ENCODE results near the gene LCE5A. TPM values are rescaled to one million over a fixed set of nuclear protein-coding genes. Genes with fewer than 3 reads are reported as not detected.
"Not testable (repeated sequence)": the region's sequence is repeated elsewhere in the genome, so short reads cannot be mapped to it uniquely, and the experiment has no call there.

The LCE5A gene
- total RNA-seq, 1 donor from 2014 or later: not detected

DNA sequence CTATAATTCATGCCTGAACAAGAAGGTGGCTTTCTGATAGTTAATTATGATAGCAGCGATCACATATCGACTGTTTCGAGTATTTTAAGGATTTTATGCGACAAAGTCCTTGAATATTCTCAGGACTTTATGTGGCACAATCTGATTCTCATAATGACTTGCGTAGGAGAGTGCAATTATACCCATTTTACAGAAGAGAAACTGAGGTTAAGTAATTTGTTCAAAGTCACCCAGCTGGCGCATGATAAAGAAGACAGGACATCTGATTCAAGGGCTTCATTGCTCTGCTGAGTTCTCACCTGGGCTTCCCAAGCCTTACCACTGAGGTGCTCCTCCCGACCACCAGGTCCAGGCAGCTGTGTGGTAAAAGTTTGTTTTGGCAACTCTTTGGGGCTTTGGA lies 5.5 kb downstream of the LCE5A start:
- DNase-seq (ENCODE audit: low read depth): no peak

GRCh38 chr1:152517237-152517811 lies 6.7 kb downstream of the LCE5A start:
- peak; percentile 7 for DNase-seq (ENCODE audit: low read depth)

- DNase-seq (ENCODE audit: low read depth): no peak
Measured at GRCh38 chr1:152519851-152520250, 9.2 kb downstream of the LCE5A start.

GRCh38 chr1:152520561-152521090 lies 10.0 kb downstream of the LCE5A start:
- DNase-seq (ENCODE audit: low read depth): no peak

DNA sequence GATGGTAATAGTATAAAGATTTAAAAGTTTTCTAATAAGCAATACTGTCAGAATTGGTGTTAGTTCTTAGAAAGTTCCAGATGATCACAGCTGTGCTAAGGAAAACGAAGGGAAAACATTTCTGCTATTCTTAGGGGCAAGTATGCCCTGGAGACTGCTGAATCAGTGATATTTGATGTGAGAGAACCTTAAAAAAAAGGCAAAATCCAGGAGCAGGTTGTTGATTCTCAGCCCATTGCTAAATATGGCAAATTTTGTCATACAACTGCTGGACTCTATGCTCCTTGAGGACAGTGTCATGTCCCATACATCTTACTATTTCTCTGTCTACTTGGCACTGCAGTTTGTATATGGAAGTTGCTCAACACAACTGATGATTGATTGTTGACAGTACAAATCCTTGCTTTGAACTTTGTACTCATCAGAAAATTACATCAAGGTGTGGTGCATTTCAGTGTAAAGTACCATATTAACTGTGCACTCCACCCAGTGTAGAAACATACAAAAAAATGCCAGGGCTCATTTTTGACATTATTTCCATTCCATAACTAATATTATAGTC lies 14.6 kb downstream of the LCE5A start:
- DNase-seq (ENCODE audit: low read depth): no peak

GRCh38 chr1:152533327-152533938 lies 22.8 kb downstream of the LCE5A start:
- DNase-seq (ENCODE audit: low read depth): peak; percentile 29

GRCh38 chr1:152535774-152536173 lies 25.2 kb downstream of the LCE5A start:
- DNase-seq (ENCODE audit: low read depth): no peak

DNA sequence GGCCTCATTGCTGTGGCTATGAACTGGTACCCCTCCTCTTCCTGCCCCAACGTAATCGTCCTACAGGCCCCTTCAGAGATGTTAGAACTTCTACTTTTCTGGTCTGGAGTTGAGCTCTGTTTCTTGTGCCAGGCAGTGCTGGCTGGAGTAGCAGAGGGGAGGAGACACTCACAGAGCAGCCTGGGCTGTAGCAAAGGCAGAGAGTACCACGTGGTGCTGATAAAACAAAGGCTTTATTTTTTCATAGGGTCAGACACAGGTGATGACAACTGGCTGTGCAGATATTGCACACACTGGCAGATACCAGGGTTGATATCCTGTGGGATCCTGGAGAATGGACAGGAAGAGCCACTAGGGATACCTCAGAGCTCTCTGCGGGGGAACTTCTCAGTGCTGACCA lies 26.9 kb downstream of the LCE5A start:
- no peak for DNase-seq (ENCODE audit: low read depth)

- DNase-seq (ENCODE audit: low read depth): no peak
Measured at GRCh38 chr1:152539901-152540300, 29.3 kb downstream of the LCE5A start.

- DNase-seq (ENCODE audit: low read depth): no peak
Measured at GRCh38 chr1:152543820-152544219, 33.2 kb downstream of the LCE5A start.

- no peak for DNase-seq (ENCODE audit: low read depth)
Measured at GRCh38 chr1:152546704-152547103, 36.1 kb downstream of the LCE5A start.

DNA sequence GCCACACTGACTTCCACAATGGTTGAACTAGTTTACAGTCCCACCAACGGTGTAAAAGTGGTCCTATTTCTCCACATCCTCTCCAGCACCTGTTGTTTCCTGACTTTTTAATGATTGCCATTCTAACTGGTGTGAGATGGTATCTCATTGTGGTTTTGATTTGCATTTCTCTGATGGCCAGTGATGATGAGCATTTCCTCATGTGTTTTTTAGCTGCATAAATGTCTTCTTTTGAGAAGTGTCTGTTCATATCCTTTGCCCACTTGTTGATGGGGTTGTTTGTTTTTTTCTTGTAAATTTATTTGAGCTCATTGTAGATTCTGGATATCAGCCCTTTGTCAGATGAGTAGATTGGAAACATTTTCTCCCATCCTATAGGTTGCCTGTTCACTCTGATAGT lies 37.8 kb downstream of the LCE5A start:
- not testable (repeated sequence) for DNase-seq (ENCODE audit: low read depth)

Other genes with a start within 250 kb of the LCE5A start
- gene FLG, start 185.6 kb upstream of the LCE5A start, total RNA-seq: 1.7 and 10.9 TPM in 2 replicates
- not detected in 2 replicates for gene FLG2, start 150.8 kb upstream of the LCE5A start, total RNA-seq
- gene CRNN, start 96.5 kb upstream of the LCE5A start, total RNA-seq: not detected in 2 replicates
- gene CRCT1, start 3.7 kb downstream of the LCE5A start, total RNA-seq: not detected in 2 replicates
- gene LCE3E, start 56.0 kb downstream of the LCE5A start, total RNA-seq: not detected in 2 replicates
- gene LCE3D, start 69.7 kb downstream of the LCE5A start, total RNA-seq: not detected in 2 replicates
- not detected in 2 replicates for gene LCE3C, start 89.4 kb downstream of the LCE5A start, total RNA-seq
- gene LCE3B, start 103.0 kb downstream of the LCE5A start, total RNA-seq: not detected in 2 replicates
- gene LCE3A, start 112.3 kb downstream of the LCE5A start, total RNA-seq: not detected in 2 replicates
- not detected in 2 replicates for gene LCE2D, start 152.6 kb downstream of the LCE5A start, total RNA-seq
- gene LCE2C, start 164.5 kb downstream of the LCE5A start, total RNA-seq: not detected in 2 replicates
- gene LCE2B, start 175.3 kb downstream of the LCE5A start, total RNA-seq: not detected in 2 replicates
- gene LCE2A, start 187.5 kb downstream of the LCE5A start, total RNA-seq: not detected in 2 replicates
- gene LCE4A, start 197.4 kb downstream of the LCE5A start, total RNA-seq: not detected in 2 replicates
- not detected in 2 replicates for gene KPRP, start 247.2 kb downstream of the LCE5A start, total RNA-seq